Endodermal cell (in vitro differentiated cells): Measurements from ENCODE around the gene SLC25A39. TPM values are rescaled to one million over a fixed set of nuclear protein-coding genes. Genes with fewer than 3 reads are reported as not detected.

Experiments used
- DNase-seq: peaks from one replicate; pipeline ENCODE4 v3.0.0-alpha.2; 2017
- H3K27ac ChIP-seq: 2 replicates; pipeline ENCODE4 v1.5.1; 2013; ENCODE audit warnings: mild to moderate bottlenecking, low read depth, low read length, moderate library complexity
- H3K27me3 ChIP-seq: 2 replicates; pipeline ENCODE4 v1.6.1; 2013; ENCODE audit warnings: mild to moderate bottlenecking, low read length, moderate library complexity; ENCODE audit not compliant: insufficient read depth, control insufficient read depth, poor library complexity, severe bottlenecking
- H3K36me3 ChIP-seq: 2 replicates; pipeline ENCODE4 v1.7.0; 2013; ENCODE audit warnings: mild to moderate bottlenecking, low read length, moderate library complexity; ENCODE audit not compliant: control insufficient read depth, insufficient read depth
- H3K4me1 ChIP-seq: one replicate; pipeline ENCODE4 v1.7.0; 2013; ENCODE audit warnings: low read length; ENCODE audit not compliant: control insufficient read depth, insufficient read depth
- H3K4me3 ChIP-seq: 2 replicates; pipeline ENCODE4 v1.5.1; 2013; ENCODE audit warnings: mild to moderate bottlenecking, low read length, moderate library complexity
- H3K9ac ChIP-seq: 2 replicates; pipeline ENCODE4 v1.6.1; 2013; ENCODE audit warnings: mild to moderate bottlenecking, low read length, moderate library complexity; ENCODE audit not compliant: poor library complexity, severe bottlenecking; ENCODE audit errors: extremely low read depth
- H3K9me3 ChIP-seq: 2 replicates; pipeline ENCODE4 v1.6.1; 2013; ENCODE audit warnings: mild to moderate bottlenecking, low read length, moderate library complexity; ENCODE audit not compliant: control insufficient read depth
- H3K27ac Mint-ChIP-seq: 2 replicates; pipeline ENCODE4 v1.8.0; 2020; ENCODE audit warnings: mixed read lengths
- H3K27me3 Mint-ChIP-seq: 2 replicates; pipeline ENCODE4 v1.8.0; 2021; ENCODE audit warnings: mild to moderate bottlenecking, mixed read lengths; ENCODE audit not compliant: insufficient read depth
- H3K36me3 Mint-ChIP-seq: 2 replicates; pipeline ENCODE4 v1.8.0; 2020; ENCODE audit warnings: low read depth, mixed read lengths
- H3K4me1 Mint-ChIP-seq: 2 replicates; pipeline ENCODE4 v1.8.0; 2020; ENCODE audit warnings: mixed read lengths
- H3K4me3 Mint-ChIP-seq: 2 replicates; pipeline ENCODE4 v1.8.0; 2020; ENCODE audit warnings: mild to moderate bottlenecking, moderate library complexity, mixed read lengths
- H3K9me3 Mint-ChIP-seq: 2 replicates; pipeline ENCODE4 v1.8.0; 2020; ENCODE audit warnings: mild to moderate bottlenecking, mixed read lengths
- CTCF ChIP-seq: fragments of 200-600 bp; sonication (generic); conservative IDR thresholded peaks from 2 replicates; pipeline ENCODE4 v1.5.0; 2021; ENCODE audit warnings: antibody characterized with exemption, mild to moderate bottlenecking
- WGBS, 2 experiments: methylation state at CpG; one replicate each; pipeline versions ENCODE4 v1.1.5 to v1.1.7; 2013; ENCODE audit warnings: missing lambda C conversion rate in 2 of 2, mixed read lengths in 1 of 2; ENCODE audit not compliant: insufficient coverage in 1 of 2, insufficient read length in 1 of 2; 5-methylcytosine and 5-hydroxymethylcytosine counted together
- total RNA-seq, 2 donors: library from RNA; stranded (reverse); fragmentation: NEBNext Ultra II Directional in 1 of 2; extraction: Animal tissue kit (Norgen Biotek cat#: 25700) in 1 of 2; gene quantifications; 2 replicates in 1 of 2; 3 replicates in 1 of 2; pipeline ENCODE4 v1.2.1, GENCODE V29; 2021

SLC25A39 gene
- total RNA-seq, 2 donors from 2014 or later = 191 to 201 TPM

- peaks cover 44% of the 10 kb centered on the region for H3K27me3 Mint-ChIP-seq
- H3K9ac ChIP-seq = no peak overlapping the region
- no peak for DNase-seq
These were observed 13.0 kb downstream of the SLC25A39 start for GRCh38 chr17:44311562-44312181.

GRCh38 chr17:44310609-44311376 lies 13.8 kb downstream of the SLC25A39 start:
- Histone ChIP-seq H3K9me3 (no peaks in the 10 kb centered on the region), H3K27ac (no peak overlapping the region), H3K4me3 (no peak overlapping the region), H3K36me3 (no peaks in the 10 kb centered on the region), H3K9ac (no peak overlapping the region), H3K27me3 (peaks cover 19% of the 10 kb centered on the region), H3K4me1 (no peaks in the 10 kb centered on the region)
- Mint-ChIP-seq H3K36me3 (no peaks in the 10 kb centered on the region), H3K27ac (no peak overlapping the region), H3K9me3 (no peaks in the 10 kb centered on the region), H3K4me3 (no peak overlapping the region), H3K4me1 (peaks cover 14% of the 10 kb centered on the region), H3K27me3 (peaks cover 46% of the 10 kb centered on the region)
- DNase-seq = no peak
- 75 to 85% methylated on average over 7 to 10 of the region's 10 CpGs for WGBS, 2 experiments
- TF ChIP-seq CTCF = no peak

More at GRCh38 chr17:44311562-44312181, 13.0 kb downstream of the SLC25A39 start:
- no peak overlapping the region for H3K27ac Mint-ChIP-seq
- no peak for TF ChIP-seq CTCF
- peaks cover 20% of the 10 kb centered on the region for H3K27me3 ChIP-seq
- H3K36me3 Mint-ChIP-seq = no peaks in the 10 kb centered on the region
- H3K27ac ChIP-seq = no peak overlapping the region
- peaks cover 20% of the 10 kb centered on the region for H3K4me1 Mint-ChIP-seq
- H3K4me1 ChIP-seq = no peaks in the 10 kb centered on the region
- no peaks in the 10 kb centered on the region for H3K9me3 ChIP-seq
- H3K4me3 ChIP-seq = no peak overlapping the region
- H3K4me3 Mint-ChIP-seq = no peak overlapping the region
- no peaks in the 10 kb centered on the region for H3K36me3 ChIP-seq
- H3K9me3 Mint-ChIP-seq = no peaks in the 10 kb centered on the region
- 97 to 100% methylated on average over 1 to 3 of the region's 5 CpGs for WGBS, 2 experiments

GRCh38 chr17:44310188-44310587 lies 14.4 kb downstream of the SLC25A39 start:
- no peak overlapping the region for H3K4me3 ChIP-seq
- WGBS, 2 experiments = 84 to 94% methylated on average over 2 of the region's 2 CpGs
- peak overlapping the region; percentile 24 for H3K27ac ChIP-seq
- no peak overlapping the region for H3K9ac ChIP-seq
- TF ChIP-seq CTCF = no peak
- no peaks in the 10 kb centered on the region for H3K4me1 ChIP-seq
- Mint-ChIP-seq H3K4me3 (no peak overlapping the region), H3K27me3 (peaks cover 43% of the 10 kb centered on the region), H3K9me3 (no peaks in the 10 kb centered on the region), H3K4me1 (peaks cover 10% of the 10 kb centered on the region), H3K36me3 (no peaks in the 10 kb centered on the region), H3K27ac (no peak overlapping the region)
- no peak for DNase-seq
- H3K27me3 ChIP-seq = peaks cover 16% of the 10 kb centered on the region
- no peaks in the 10 kb centered on the region for H3K9me3 ChIP-seq
- no peaks in the 10 kb centered on the region for H3K36me3 ChIP-seq
